ENCODE data around the gene ACOXL. TPM values are rescaled to one million over a fixed set of nuclear protein-coding genes. Genes with fewer than 3 reads are reported as not detected.

Gene ACOXL
- total RNA-seq, 2 donors from 2014 or later, result 0.52 TPM; not detected in 1

DNA sequence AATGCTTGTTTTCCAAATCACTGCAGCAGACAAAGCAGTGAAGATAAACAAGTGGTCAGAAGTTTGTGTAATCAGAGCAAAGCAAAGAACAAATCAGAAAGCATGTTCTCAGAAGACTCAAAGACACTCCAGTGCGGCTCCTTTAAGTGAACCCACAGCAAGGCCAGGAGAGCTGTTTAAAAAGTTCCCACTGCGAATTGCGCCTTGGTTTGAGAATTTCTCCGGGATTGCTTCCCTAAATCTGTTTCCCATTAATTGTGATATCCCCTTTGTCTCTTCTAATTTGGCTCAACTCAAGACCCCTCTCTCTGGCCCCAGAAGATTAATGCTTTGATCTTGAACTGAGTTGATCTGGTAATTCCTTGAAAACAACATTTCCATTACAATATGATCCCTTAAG, 265.9 kb downstream of the ACOXL start:
- Histone ChIP-seq H3K27me3 (no peaks in the 10 kb centered on the region), H3K27ac (no peak overlapping the region), H3K4me3 (no peak overlapping the region), H3K4me1 (no peaks in the 10 kb centered on the region), H3K9me3 (no peaks in the 10 kb centered on the region), H3K36me3 (replicated peaks in 1 of 2; ENCODE audit: insufficient read depth in 1 of 2, low read depth in 2 of 2) (no peaks in the 10 kb centered on the region)
- DNase-seq (no peak), ATAC-seq (no peak)
- WGBS, 2 donors, result 42 to 58% methylated on average over 4 of the region's 4 CpGs
- TF ChIP-seq, protein P1, sequence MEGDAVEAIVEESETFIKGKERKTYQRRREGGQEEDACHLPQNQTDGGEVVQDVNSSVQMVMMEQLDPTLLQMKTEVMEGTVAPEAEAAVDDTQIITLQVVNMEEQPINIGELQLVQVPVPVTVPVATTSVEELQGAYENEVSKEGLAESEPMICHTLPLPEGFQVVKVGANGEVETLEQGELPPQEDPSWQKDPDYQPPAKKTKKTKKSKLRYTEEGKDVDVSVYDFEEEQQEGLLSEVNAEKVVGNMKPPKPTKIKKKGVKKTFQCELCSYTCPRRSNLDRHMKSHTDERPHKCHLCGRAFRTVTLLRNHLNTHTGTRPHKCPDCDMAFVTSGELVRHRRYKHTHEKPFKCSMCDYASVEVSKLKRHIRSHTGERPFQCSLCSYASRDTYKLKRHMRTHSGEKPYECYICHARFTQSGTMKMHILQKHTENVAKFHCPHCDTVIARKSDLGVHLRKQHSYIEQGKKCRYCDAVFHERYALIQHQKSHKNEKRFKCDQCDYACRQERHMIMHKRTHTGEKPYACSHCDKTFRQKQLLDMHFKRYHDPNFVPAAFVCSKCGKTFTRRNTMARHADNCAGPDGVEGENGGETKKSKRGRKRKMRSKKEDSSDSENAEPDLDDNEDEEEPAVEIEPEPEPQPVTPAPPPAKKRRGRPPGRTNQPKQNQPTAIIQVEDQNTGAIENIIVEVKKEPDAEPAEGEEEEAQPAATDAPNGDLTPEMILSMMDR (IDR thresholded peaks at IDR 0.05), result no peak
- no peak for TF ChIP-seq POLR2A (IDR thresholded peaks at IDR 0.05)
- intact Hi-C loops (cut with DNase I), result no loop called here

- no peaks in the 10 kb centered on the region for H3K36me3 ChIP-seq (replicated peaks in 1 of 2; ENCODE audit: insufficient read depth in 1 of 2, low read depth in 2 of 2)
- no peak overlapping the region for H3K27ac ChIP-seq
- ATAC-seq (no peak), DNase-seq (no peak)
- H3K4me1 ChIP-seq, result no peaks in the 10 kb centered on the region
- intact Hi-C loops (cut with DNase I), result no loop called here
- H3K4me3 ChIP-seq, result no peak overlapping the region
- no peaks in the 10 kb centered on the region for H3K27me3 ChIP-seq
- no peaks in the 10 kb centered on the region for H3K9me3 ChIP-seq
- no peak for TF ChIP-seq POLR2A (IDR thresholded peaks at IDR 0.05)
- TF ChIP-seq, protein P1 (IDR thresholded peaks at IDR 0.05), result no peak
Measured at GRCh38 chr2:110999626-111000025, 267.3 kb downstream of the ACOXL start.

DNA sequence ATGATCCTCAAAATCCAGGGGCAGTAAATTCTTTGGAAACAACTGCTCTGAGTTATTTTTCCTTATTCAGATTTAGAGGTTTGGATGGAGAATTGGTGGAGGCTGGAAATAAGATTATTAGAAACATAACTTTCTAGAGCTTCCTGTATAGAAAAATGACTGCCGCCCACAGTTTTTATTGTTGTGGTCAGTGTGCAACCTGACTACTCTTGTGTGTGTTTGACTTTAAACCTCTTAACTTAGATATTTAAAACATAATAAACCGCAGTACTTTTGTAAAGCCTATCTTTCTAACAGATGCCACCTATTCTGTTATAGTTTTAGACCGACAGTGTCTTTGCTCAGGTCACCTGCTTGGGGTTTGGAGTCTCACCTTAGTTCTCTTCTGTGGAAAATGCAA, 272.9 kb downstream of the ACOXL start:
- Histone ChIP-seq H3K27ac (no peak overlapping the region), H3K27me3 (no peaks in the 10 kb centered on the region), H3K9me3 (no peaks in the 10 kb centered on the region), H3K36me3 (replicated peaks in 1 of 2; ENCODE audit: insufficient read depth in 1 of 2, low read depth in 2 of 2) (no peaks in the 10 kb centered on the region), H3K4me1 (no peaks in the 10 kb centered on the region), H3K4me3 (no peak overlapping the region)
- DNase-seq (no peak), ATAC-seq (no peak)
- intact Hi-C loops (cut with DNase I), result no loop called here
- 73 to 81% methylated on average over 3 of the region's 3 CpGs for WGBS, 2 donors
- TF ChIP-seq POLR2A (IDR thresholded peaks at IDR 0.05), result no peak
- TF ChIP-seq, protein P1 (IDR thresholded peaks at IDR 0.05), result no peak

DNA sequence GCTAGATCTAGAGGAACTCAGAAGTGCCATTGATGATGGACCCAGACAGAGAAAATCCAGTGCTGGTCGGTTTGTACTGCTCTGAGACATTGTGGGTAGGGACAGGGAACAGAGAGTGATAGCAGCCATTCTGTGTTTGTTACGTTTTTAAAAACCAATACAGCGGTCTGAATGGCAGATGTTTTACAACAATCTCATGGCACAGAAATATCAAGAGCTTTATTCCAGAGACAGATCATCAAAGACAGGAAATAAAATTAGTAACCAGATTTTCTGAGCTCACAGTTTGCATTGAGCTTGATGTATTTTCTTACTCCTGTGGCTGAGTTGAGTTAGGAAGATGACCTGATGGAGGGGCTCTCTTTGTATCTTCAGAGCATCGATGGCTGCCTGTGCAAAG, 273.4 kb downstream of the ACOXL start:
- H3K9me3 ChIP-seq, result no peaks in the 10 kb centered on the region
- no peaks in the 10 kb centered on the region for H3K36me3 ChIP-seq (replicated peaks in 1 of 2; ENCODE audit: insufficient read depth in 1 of 2, low read depth in 2 of 2)
- intact Hi-C loops (cut with DNase I), result no loop called here
- no peaks in the 10 kb centered on the region for H3K4me1 ChIP-seq
- no peak for ATAC-seq
- DNase-seq, result no peak
- no peak overlapping the region for H3K27ac ChIP-seq
- H3K4me3 ChIP-seq, result no peak overlapping the region
- H3K27me3 ChIP-seq, result no peaks in the 10 kb centered on the region
- TF ChIP-seq POLR2A (IDR thresholded peaks at IDR 0.05), result no peak
- TF ChIP-seq, protein P1 (IDR thresholded peaks at IDR 0.05), result no peak
- WGBS, 2 donors, result 64 to 69% methylated on average over 4 of the region's 4 CpGs

GRCh38 chr2:111007757-111008688, 275.6 kb downstream of the ACOXL start:
- intact Hi-C loops (cut with DNase I), result no loop called here
- ATAC-seq, result no peak
- H3K27me3 ChIP-seq, result no peaks in the 10 kb centered on the region
- H3K9me3 ChIP-seq, result no peaks in the 10 kb centered on the region
- no peaks in the 10 kb centered on the region for H3K36me3 ChIP-seq (replicated peaks in 1 of 2; ENCODE audit: insufficient read depth in 1 of 2, low read depth in 2 of 2)
- no peak for DNase-seq
- TF ChIP-seq POLR2A (IDR thresholded peaks at IDR 0.05), result no peak
- TF ChIP-seq, protein P1 (IDR thresholded peaks at IDR 0.05), result no peak
- WGBS, 2 donors, result 40 to 49% methylated on average over 7 of the region's 7 CpGs
- no peak overlapping the region for H3K4me3 ChIP-seq
- no peaks in the 10 kb centered on the region for H3K4me1 ChIP-seq
- H3K27ac ChIP-seq, result no peak overlapping the region

Data from body of pancreas (tissue), 4 donors.